GM18858 (cell line): ENCODE measurements around the gene ADAMTS18.

Source experiments
- ATAC-seq: cut with Tn5 transposase; IDR thresholded peaks from one replicate; pipeline ENCODE4 v1.9.1; 2021; ENCODE audit not compliant: unreplicated experiment

Gene ADAMTS18

GRCh38 chr16:77331043-77331442, 103.8 kb downstream of the ADAMTS18 start:
- ATAC-seq: no peak

- ATAC-seq: no peak
Observed at GRCh38 chr16:77330332-77331042, 104.3 kb downstream of the ADAMTS18 start.

GRCh38 chr16:77328768-77329167, 106.1 kb downstream of the ADAMTS18 start:
- ATAC-seq: no peak

GRCh38 chr16:77328274-77328673, 106.6 kb downstream of the ADAMTS18 start:
- no peak for ATAC-seq

GRCh38 chr16:77327717-77328116, 107.1 kb downstream of the ADAMTS18 start:
- ATAC-seq: no peak

GRCh38 chr16:77324729-77325128, 110.1 kb downstream of the ADAMTS18 start:
- ATAC-seq: no peak

GRCh38 chr16:77323695-77324094, 111.1 kb downstream of the ADAMTS18 start:
- ATAC-seq: no peak

GRCh38 chr16:77322757-77323156, 112.1 kb downstream of the ADAMTS18 start:
- ATAC-seq: no peak

GRCh38 chr16:77317059-77317458, 117.8 kb downstream of the ADAMTS18 start:
- no peak for ATAC-seq

- no peak for ATAC-seq
Observed at GRCh38 chr16:77310877-77311276, 124.0 kb downstream of the ADAMTS18 start.

GRCh38 chr16:77308163-77308561, 126.7 kb downstream of the ADAMTS18 start:
- no peak for ATAC-seq

GRCh38 chr16:77307426-77308162, 127.2 kb downstream of the ADAMTS18 start:
- no peak for ATAC-seq

- ATAC-seq: no peak
Observed at GRCh38 chr16:77306075-77306474, 128.8 kb downstream of the ADAMTS18 start.

GRCh38 chr16:77304877-77305276, 130.0 kb downstream of the ADAMTS18 start:
- ATAC-seq: no peak

- ATAC-seq: no peak
Observed at GRCh38 chr16:77304134-77304533, 130.7 kb downstream of the ADAMTS18 start.

- no peak for ATAC-seq
Observed at GRCh38 chr16:77302674-77303073, 132.2 kb downstream of the ADAMTS18 start.

- ATAC-seq: no peak
Observed at GRCh38 chr16:77302249-77302648, 132.6 kb downstream of the ADAMTS18 start.

GRCh38 chr16:77300256-77300655, 134.6 kb downstream of the ADAMTS18 start:
- ATAC-seq: no peak

GRCh38 chr16:77299395-77299794, 135.4 kb downstream of the ADAMTS18 start:
- peak; percentile 90 for ATAC-seq

GRCh38 chr16:77298418-77299360, 136.1 kb downstream of the ADAMTS18 start:
- no peak for ATAC-seq

- no peak for ATAC-seq
Observed at GRCh38 chr16:77297996-77298395, 136.8 kb downstream of the ADAMTS18 start.
